MCF 10A (cell line): ENCODE data around the gene CNDP2. TPM values are rescaled to one million over a fixed set of nuclear protein-coding genes. Genes with fewer than 3 reads are reported as not detected.

Experiments used
- BruUV-seq: library from RNA; stranded (reverse); fragments of 400-500 nt; replicated peaks from 2 replicates; lab custom pipeline; 2021; lab: Mats Ljungman, UMichigan
- CTCF ChIA-PET: fragments of 300-600 bp; sonication (Branson Sonifier 250); formaldehyde crosslinking; extraction: SDS; loops from one replicate; lab custom pipeline; 2021; ENCODE audit warnings: antibody characterized with exemption, inconsistent platforms; lab: Yijun Ruan, JAX
- POLR2A ChIA-PET: fragments of 300-600, 350-650 bp; sonication (Branson Sonifier 250); formaldehyde crosslinking; extraction: SDS; loops from one replicate; lab custom pipeline; 2020; ENCODE audit warnings: antibody characterized with exemption, inconsistent platforms; lab: Yijun Ruan, JAX
- DNase-seq: peaks from one replicate; pipeline ENCODE4 v3.0.0-alpha.2; 2018; ENCODE audit not compliant: unreplicated experiment
- H3K27ac Mint-ChIP-seq: one replicate; pipeline ENCODE4 v1.8.0; 2022; ENCODE audit warnings: mild to moderate bottlenecking, low read depth, mixed read lengths; ENCODE audit not compliant: unreplicated experiment
- H3K27me3 Mint-ChIP-seq: one replicate; pipeline ENCODE4 v1.8.0; 2022; ENCODE audit warnings: mixed read lengths; ENCODE audit not compliant: insufficient read depth, unreplicated experiment
- H3K36me3 Mint-ChIP-seq: one replicate; pipeline ENCODE4 v1.8.0; 2022; ENCODE audit warnings: mild to moderate bottlenecking, moderate library complexity, mixed read lengths; ENCODE audit not compliant: insufficient read depth, unreplicated experiment
- H3K4me1 Mint-ChIP-seq: one replicate; pipeline ENCODE4 v1.8.0; 2022; ENCODE audit warnings: mixed read lengths; ENCODE audit not compliant: insufficient read depth, unreplicated experiment
- H3K4me3 Mint-ChIP-seq: one replicate; pipeline ENCODE4 v1.8.0; 2022; ENCODE audit warnings: mild to moderate bottlenecking, moderate library complexity, mixed read lengths; ENCODE audit not compliant: unreplicated experiment
- H3K9me3 Mint-ChIP-seq: one replicate; pipeline ENCODE4 v1.8.0; 2022; ENCODE audit warnings: mixed read lengths; ENCODE audit not compliant: unreplicated experiment
- intact Hi-C: fragments of 100-400 bp; cut with micrococcal nuclease; formaldehyde crosslinking; loops from 2 replicates; pipeline ENCODE4 v1.14.1; 2022
- total RNA-seq: library from RNA; stranded (reverse); gene quantifications from 2 replicates; pipeline ENCODE4 v1.2.3, GENCODE V29; 2022
- TF ChIP-seq, protein P1 (sequence below): fragments of 200-600 bp; IDR thresholded peaks from one replicate; pipeline ENCODE4 v1.8.0; 2022; ENCODE audit warnings: antibody characterized with exemption, mild to moderate bottlenecking; ENCODE audit not compliant: unreplicated experiment

CNDP2 gene
- total RNA-seq, 1 experiment from 2014 or later: 194 TPM

DNA sequence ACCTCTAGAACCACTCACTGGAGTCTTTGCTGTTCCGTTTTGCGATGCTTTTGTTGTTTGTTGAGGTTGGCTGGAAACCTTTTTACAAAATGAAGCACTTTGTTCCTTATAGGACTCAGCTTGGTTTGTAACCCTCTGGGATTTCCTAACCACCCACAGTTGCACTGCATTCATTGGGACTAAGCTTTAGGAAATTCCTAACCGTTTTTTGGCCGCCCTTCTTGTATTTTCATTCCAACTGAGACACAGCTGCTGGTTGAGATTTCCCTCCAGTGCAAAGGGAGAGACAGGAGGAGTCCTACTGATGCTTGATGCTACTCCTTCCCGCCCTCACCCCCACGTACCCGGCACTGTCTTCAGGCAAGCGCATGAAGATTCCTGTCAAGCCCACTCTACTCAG, 32.9 kb upstream of the CNDP2 start:
- TF ChIP-seq, protein P1, sequence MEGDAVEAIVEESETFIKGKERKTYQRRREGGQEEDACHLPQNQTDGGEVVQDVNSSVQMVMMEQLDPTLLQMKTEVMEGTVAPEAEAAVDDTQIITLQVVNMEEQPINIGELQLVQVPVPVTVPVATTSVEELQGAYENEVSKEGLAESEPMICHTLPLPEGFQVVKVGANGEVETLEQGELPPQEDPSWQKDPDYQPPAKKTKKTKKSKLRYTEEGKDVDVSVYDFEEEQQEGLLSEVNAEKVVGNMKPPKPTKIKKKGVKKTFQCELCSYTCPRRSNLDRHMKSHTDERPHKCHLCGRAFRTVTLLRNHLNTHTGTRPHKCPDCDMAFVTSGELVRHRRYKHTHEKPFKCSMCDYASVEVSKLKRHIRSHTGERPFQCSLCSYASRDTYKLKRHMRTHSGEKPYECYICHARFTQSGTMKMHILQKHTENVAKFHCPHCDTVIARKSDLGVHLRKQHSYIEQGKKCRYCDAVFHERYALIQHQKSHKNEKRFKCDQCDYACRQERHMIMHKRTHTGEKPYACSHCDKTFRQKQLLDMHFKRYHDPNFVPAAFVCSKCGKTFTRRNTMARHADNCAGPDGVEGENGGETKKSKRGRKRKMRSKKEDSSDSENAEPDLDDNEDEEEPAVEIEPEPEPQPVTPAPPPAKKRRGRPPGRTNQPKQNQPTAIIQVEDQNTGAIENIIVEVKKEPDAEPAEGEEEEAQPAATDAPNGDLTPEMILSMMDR: no peak
- no TSS peak for BruUV-seq
- Mint-ChIP-seq H3K4me1 (no peaks in the 10 kb centered on the region), H3K9me3 (no peaks in the 10 kb centered on the region), H3K4me3 (no peak overlapping the region), H3K27me3 (peaks cover 65% of the 10 kb centered on the region), H3K36me3 (no peaks in the 10 kb centered on the region), H3K27ac (no peak overlapping the region)
- CTCF ChIA-PET: interaction anchor here (0.6 to 0.7 kb wide), 2 partner anchors 94 to 481 kb away, joined by 3 read pairs; no protein-coding TSS in a partner anchor
- POLR2A ChIA-PET: interaction anchor here (0.7 kb wide), 2 partner anchors 29 to 1762 kb away, joined by 3 to 4 read pairs; no protein-coding TSS in a partner anchor
- no peak for DNase-seq
- intact Hi-C loops: no loop called here

DNA sequence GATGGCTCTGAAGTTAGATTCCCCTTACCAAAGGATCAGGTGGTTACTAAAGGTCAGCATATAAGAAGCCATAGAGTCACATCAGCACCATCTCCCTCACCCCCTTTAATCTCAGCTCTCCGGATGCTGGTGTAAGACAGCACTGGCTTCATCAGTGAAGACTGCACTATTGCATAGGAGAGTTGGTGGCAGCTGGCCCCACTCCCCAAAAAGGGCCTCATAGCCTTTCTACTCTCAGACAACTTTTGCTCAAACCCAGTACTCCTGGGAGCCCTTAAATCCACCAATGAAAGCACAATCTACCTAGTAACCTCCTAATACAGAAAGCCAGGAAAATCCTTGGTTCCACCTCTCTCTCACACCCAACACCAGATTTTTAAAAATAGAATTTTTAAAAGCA, 32.2 kb upstream of the CNDP2 start:
- Mint-ChIP-seq H3K36me3 (no peaks in the 10 kb centered on the region), H3K27ac (no peak overlapping the region), H3K9me3 (no peaks in the 10 kb centered on the region), H3K4me3 (no peak overlapping the region), H3K4me1 (no peaks in the 10 kb centered on the region), H3K27me3 (peaks cover 59% of the 10 kb centered on the region)
- BruUV-seq: no TSS peak
- intact Hi-C loops: no loop called here
- DNase-seq: no peak
- ChIA-PET CTCF (no interaction called here), POLR2A (no interaction called here)
- TF ChIP-seq, protein P1: no peak

DNA sequence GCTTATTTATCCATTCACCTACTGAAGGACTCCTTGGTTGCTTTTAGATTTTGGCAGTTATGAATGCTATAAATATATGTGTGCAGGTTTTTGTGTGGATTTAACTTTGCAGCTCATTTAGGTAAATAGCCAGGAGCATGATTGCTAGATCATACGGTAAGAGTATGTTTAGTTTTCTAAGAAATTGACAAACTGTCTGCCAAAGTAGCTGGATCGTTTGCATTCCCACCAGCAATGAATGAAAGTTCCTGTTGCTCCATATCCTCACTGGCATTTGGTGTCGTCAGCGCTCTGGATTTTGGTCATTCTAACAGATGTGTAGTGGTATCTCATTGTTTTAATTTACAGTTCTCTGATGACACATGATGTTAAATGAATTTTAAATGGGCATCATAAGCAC, 30.4 kb upstream of the CNDP2 start:
- Mint-ChIP-seq H3K27me3 (peaks cover 68% of the 10 kb centered on the region), H3K9me3 (no peaks in the 10 kb centered on the region), H3K4me3 (no peak overlapping the region), H3K36me3 (no peaks in the 10 kb centered on the region), H3K4me1 (no peaks in the 10 kb centered on the region), H3K27ac (no peak overlapping the region)
- intact Hi-C loops: no loop called here
- ChIA-PET POLR2A (interaction anchor here (0.6 to 1.1 kb wide), 2 partner anchors 30 to 256 kb away, joined by 4 read pairs; partner anchors contain the start of gene CNDP2), CTCF (interaction anchor here (0.7 to 1.1 kb wide), 2 partner anchors 46 to 113 kb away, joined by 3 read pairs; no protein-coding TSS in a partner anchor)
- TF ChIP-seq, protein P1: no peak
- DNase-seq: no peak
- BruUV-seq: no TSS peak

DNA sequence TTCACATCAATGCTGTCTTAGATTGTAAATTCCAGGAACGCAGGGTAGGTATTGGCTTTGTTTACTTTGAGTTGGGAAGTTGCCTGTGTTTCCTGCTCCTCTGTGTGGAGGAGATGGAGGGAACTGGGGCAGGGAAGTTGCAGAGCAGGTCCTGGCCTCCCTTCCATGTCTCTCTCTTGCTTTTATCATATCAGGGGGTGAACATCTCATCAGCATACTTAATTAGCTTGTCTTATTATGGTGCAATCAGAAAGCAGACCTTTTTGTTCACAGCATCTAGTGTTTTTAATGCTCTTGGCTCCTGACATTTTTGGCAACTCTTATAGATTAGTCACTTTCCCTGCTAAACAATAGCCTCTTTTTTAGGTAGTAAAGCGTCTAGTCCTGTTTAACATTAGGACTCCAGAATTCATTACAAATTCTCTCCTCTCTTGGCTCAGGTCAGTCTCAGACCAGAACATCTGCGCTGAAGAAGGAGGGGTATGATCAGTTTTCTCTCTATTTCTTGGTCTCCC, 27.6 kb upstream of the CNDP2 start:
- H3K27me3 Mint-ChIP-seq: peaks cover 45% of the 10 kb centered on the region
- H3K4me3 Mint-ChIP-seq: no peak overlapping the region
- no peaks in the 10 kb centered on the region for H3K4me1 Mint-ChIP-seq
- BruUV-seq: no TSS peak
- H3K9me3 Mint-ChIP-seq: no peaks in the 10 kb centered on the region
- H3K27ac Mint-ChIP-seq: no peak overlapping the region
- ChIA-PET POLR2A (no interaction called here), CTCF (interaction anchor here (1.0 kb wide), 1 partner anchor 25 kb away, joined by 5 read pairs; no protein-coding TSS in a partner anchor)
- peak; percentile 25 for DNase-seq
- H3K36me3 Mint-ChIP-seq: no peaks in the 10 kb centered on the region
- intact Hi-C loops: no loop called here
- TF ChIP-seq, protein P1: no peak
